ENCODE measurements around the gene ACOX2.

Gene ACOX2

DNA sequence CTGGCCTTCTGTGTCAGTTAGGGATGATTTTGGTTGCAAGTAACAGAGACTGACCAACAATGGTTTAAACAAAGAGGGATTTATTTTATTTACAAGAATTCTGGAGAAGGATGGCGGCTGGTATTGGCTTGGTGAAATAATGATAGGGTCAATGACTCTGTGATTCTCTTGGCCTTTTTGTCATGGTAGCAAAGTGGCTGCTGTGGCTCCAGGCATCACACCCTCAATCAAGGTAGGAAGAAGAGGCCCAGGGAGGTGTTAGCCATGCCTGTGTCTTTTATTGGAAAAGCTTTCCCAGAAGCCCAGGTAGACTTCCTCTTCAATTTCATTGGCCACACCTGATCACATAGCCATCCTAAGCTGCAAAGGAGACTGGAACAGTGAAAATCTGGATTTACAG, 27.1 kb upstream of the ACOX2 start:
- TF ChIP-seq EZH2 (IDR thresholded peaks at IDR 0.05; ENCODE audit: borderline replicate concordance, low read depth, low read length, severe bottlenecking): no peak
- TF ChIP-seq, protein P1, sequence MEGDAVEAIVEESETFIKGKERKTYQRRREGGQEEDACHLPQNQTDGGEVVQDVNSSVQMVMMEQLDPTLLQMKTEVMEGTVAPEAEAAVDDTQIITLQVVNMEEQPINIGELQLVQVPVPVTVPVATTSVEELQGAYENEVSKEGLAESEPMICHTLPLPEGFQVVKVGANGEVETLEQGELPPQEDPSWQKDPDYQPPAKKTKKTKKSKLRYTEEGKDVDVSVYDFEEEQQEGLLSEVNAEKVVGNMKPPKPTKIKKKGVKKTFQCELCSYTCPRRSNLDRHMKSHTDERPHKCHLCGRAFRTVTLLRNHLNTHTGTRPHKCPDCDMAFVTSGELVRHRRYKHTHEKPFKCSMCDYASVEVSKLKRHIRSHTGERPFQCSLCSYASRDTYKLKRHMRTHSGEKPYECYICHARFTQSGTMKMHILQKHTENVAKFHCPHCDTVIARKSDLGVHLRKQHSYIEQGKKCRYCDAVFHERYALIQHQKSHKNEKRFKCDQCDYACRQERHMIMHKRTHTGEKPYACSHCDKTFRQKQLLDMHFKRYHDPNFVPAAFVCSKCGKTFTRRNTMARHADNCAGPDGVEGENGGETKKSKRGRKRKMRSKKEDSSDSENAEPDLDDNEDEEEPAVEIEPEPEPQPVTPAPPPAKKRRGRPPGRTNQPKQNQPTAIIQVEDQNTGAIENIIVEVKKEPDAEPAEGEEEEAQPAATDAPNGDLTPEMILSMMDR (IDR thresholded peaks at IDR 0.05; ENCODE audit: borderline replicate concordance, extremely low read depth, low read length, poor library complexity, severe bottlenecking): no peak
- H3K27ac ChIP-seq (ENCODE audit: low read length): no peak overlapping the region
- no peaks in the 10 kb centered on the region for H3K79me2 ChIP-seq (ENCODE audit: insufficient read depth, low read length)
- H4K20me1 ChIP-seq (ENCODE audit: insufficient read depth, low read length): no peaks in the 10 kb centered on the region
- H3K36me3 ChIP-seq (ENCODE audit: insufficient read depth, low read length): no peaks in the 10 kb centered on the region
- DNase-seq (no peak), ATAC-seq (ENCODE audit: insufficient read depth, low read depth) (no peak)
- no peaks in the 10 kb centered on the region for H3K4me1 ChIP-seq (ENCODE audit: insufficient read depth, low read length)
- no peak overlapping the region for H3K4me2 ChIP-seq (ENCODE audit: insufficient read depth, low read length)
- H3K9ac ChIP-seq (ENCODE audit: low read depth, low read length): no peak overlapping the region
- H3K9me3 ChIP-seq (ENCODE audit: insufficient read depth, low read length, severe bottlenecking): no peaks in the 10 kb centered on the region
- peaks cover 13% of the 10 kb centered on the region for H3K27me3 ChIP-seq (ENCODE audit: insufficient read depth, low read length, poor library complexity)
- no peak overlapping the region for H3K4me3 ChIP-seq (ENCODE audit: low read depth in 1 of 2, low read length in 2 of 2)
- H2AFZ ChIP-seq (ENCODE audit: low read depth, low read length): no peak overlapping the region

DNA sequence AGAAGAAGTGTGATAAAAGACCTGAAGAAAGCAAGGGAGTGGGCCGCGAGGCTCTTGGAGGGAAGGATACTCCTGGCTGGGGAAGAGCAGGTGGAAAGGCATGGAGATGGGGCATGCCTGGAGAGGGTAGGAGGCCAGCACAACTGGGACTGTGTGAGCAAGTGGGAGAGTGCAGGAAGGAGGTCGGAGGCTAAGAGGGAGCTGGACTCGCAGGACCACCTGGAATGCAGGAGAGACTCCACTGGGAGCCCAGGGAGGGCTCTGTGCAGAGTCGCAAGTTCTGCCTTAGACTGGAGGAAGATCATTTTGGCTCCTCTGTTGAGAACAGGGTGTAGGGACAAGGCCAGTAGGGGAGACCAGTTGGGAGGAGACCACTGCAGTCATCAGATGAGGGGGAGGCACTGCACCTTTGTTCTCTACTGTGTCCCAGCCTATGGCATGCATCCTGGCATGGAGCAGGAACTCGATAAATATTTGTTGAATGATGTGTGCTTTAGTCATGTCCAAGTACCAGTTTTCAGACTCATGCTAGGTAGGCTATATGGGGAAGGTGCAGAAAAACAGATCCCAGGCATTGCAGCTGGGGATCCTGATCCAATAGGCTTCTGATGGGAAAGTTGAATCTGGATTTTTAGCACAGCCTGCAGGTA, 26.5 kb upstream of the ACOX2 start:
- Histone ChIP-seq H3K9ac (ENCODE audit: low read depth, low read length) (no peak overlapping the region), H3K9me3 (ENCODE audit: insufficient read depth, low read length, severe bottlenecking) (no peaks in the 10 kb centered on the region), H3K4me3 (ENCODE audit: low read depth in 1 of 2, low read length in 2 of 2) (no peak overlapping the region), H2AFZ (ENCODE audit: low read depth, low read length) (no peak overlapping the region), H3K36me3 (ENCODE audit: insufficient read depth, low read length) (no peaks in the 10 kb centered on the region), H3K79me2 (ENCODE audit: insufficient read depth, low read length) (no peaks in the 10 kb centered on the region), H3K27me3 (ENCODE audit: insufficient read depth, low read length, poor library complexity) (peaks cover 13% of the 10 kb centered on the region), H3K4me1 (ENCODE audit: insufficient read depth, low read length) (no peaks in the 10 kb centered on the region), H3K4me2 (ENCODE audit: insufficient read depth, low read length) (no peak overlapping the region), H3K27ac (ENCODE audit: low read length) (no peak overlapping the region), H4K20me1 (ENCODE audit: insufficient read depth, low read length) (no peaks in the 10 kb centered on the region)
- TF ChIP-seq, protein P1 (IDR thresholded peaks at IDR 0.05; ENCODE audit: borderline replicate concordance, extremely low read depth, low read length, poor library complexity, severe bottlenecking): no peak
- no peak for TF ChIP-seq EZH2 (IDR thresholded peaks at IDR 0.05; ENCODE audit: borderline replicate concordance, low read depth, low read length, severe bottlenecking)
- ATAC-seq (ENCODE audit: insufficient read depth, low read depth) (no peak), DNase-seq (no peak)

DNA sequence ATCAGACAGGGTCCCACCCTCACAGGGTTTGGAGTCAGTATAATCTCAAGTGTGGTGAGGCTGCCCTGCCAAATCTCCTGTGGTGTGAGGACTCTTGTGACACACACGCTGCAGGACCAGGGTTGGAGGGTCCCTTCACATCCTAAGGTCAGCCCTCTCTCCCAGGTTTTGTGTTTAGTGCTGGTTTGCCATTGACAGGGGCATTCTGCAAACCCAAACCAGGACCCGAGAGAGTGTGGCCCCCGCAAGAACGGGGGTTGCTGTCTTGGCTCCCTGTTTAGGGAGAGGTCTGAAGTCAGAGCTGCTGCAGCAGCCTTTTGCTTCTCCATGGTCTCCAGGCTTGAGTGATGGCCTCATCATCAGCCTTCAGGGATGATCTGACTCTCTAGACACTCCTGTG, 25.5 kb upstream of the ACOX2 start:
- Histone ChIP-seq H3K4me1 (ENCODE audit: insufficient read depth, low read length) (no peaks in the 10 kb centered on the region), H3K27me3 (ENCODE audit: insufficient read depth, low read length, poor library complexity) (peaks cover 13% of the 10 kb centered on the region), H3K4me3 (ENCODE audit: low read depth in 1 of 2, low read length in 2 of 2) (no peak overlapping the region), H3K4me2 (ENCODE audit: insufficient read depth, low read length) (no peak overlapping the region), H2AFZ (ENCODE audit: low read depth, low read length) (no peak overlapping the region), H3K9ac (ENCODE audit: low read depth, low read length) (no peak overlapping the region), H3K9me3 (ENCODE audit: insufficient read depth, low read length, severe bottlenecking) (no peaks in the 10 kb centered on the region), H3K27ac (ENCODE audit: low read length) (no peak overlapping the region), H3K79me2 (ENCODE audit: insufficient read depth, low read length) (no peaks in the 10 kb centered on the region), H3K36me3 (ENCODE audit: insufficient read depth, low read length) (no peaks in the 10 kb centered on the region), H4K20me1 (ENCODE audit: insufficient read depth, low read length) (no peaks in the 10 kb centered on the region)
- TF ChIP-seq EZH2 (IDR thresholded peaks at IDR 0.05; ENCODE audit: borderline replicate concordance, low read depth, low read length, severe bottlenecking): no peak
- TF ChIP-seq, protein P1 (IDR thresholded peaks at IDR 0.05; ENCODE audit: borderline replicate concordance, extremely low read depth, low read length, poor library complexity, severe bottlenecking): no peak
- no peak for DNase-seq
- no peak for ATAC-seq (ENCODE audit: insufficient read depth, low read depth)

Data from DND-41 (cell line).